Epithelial cell of proximal tubule (primary cell): ENCODE data around the gene PPIL3. TPM values are rescaled to one million over a fixed set of nuclear protein-coding genes. Genes with fewer than 3 reads are reported as not detected.

Source experiments
- DNase-seq: peaks from one replicate; pipeline ENCODE4 v3.0.0-alpha.2; 2011; ENCODE audit warnings: low read depth
- H3K4me3 ChIP-seq: 2 replicates; pipeline ENCODE4 v1.5.1; 2011; ENCODE audit warnings: low read depth, mild to moderate bottlenecking, low read length
- CTCF ChIP-seq: conservative IDR thresholded peaks from 2 replicates; pipeline ENCODE4 v1.5.1; 2012; ENCODE audit warnings: low read depth, mild to moderate bottlenecking, low read length
- total RNA-seq: library from RNA; depleted of rRNA; stranded (reverse); fragments of >200 nt; gene quantifications from 2 replicates; pipeline ENCODE4 v1.2.3, GENCODE V29; 2015

The PPIL3 gene
- total RNA-seq, 1 donor from 2014 or later, result 36.6 TPM

DNA sequence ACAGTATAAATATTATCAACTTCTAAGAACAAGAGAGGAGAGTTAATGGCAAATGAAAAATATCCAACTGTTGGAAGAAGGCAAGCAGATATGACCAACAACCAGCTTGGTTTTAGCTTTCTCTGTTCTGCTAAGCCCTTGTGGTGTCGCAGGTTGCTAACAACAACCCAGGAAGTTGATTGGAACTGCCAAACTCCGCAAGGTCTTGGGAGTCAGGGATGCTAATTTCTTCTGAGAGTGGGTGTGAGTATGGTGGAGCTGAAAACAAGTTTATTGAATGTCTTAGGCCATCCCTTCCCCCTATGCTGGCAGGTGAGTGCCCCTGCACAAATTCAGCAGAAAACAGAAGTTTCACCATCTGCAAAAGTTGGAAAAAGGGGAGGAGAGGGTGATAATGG is 59.6 kb downstream of the PPIL3 start:
- no peak overlapping the region for H3K4me3 ChIP-seq
- DNase-seq, result no peak
- TF ChIP-seq CTCF, result no peak

DNA sequence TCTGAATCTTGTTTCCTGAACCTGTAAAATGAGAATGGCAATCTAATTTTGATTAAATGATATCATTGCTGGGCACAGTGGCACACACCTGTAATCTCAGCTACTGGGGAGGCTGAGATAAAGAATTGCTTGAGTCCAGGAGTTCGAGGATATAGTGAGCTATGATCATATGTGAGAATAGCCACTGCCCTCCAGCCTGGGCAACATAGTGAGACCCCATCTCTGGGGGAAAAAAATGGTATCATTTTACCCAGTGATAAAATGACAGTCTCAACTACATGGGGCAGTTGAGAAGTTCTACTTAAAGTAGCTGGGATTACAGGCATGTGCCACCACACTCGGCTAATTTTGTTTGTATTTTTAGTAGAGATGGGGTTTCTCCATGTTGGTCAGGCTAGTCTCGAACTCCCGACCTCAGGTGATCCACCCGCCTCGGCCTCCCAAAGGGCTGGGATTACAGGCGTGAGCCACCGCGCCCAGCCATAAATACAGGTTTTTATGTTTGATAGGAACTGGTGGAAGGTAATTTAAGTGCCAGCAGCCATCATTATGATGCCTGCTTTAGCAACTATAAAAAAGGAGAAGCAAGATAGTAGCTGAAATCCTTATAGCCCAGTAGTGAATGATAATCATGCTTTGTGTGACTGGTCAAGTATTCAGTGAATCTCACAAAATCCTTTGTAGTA is 60.2 kb downstream of the PPIL3 start:
- TF ChIP-seq CTCF, result no peak
- no peak overlapping the region for H3K4me3 ChIP-seq
- no peak for DNase-seq

- no peak for DNase-seq
- TF ChIP-seq CTCF, result no peak
- no peak overlapping the region for H3K4me3 ChIP-seq
These were observed 60.8 kb downstream of the PPIL3 start for GRCh38 chr2:200828104-200828503.

DNA sequence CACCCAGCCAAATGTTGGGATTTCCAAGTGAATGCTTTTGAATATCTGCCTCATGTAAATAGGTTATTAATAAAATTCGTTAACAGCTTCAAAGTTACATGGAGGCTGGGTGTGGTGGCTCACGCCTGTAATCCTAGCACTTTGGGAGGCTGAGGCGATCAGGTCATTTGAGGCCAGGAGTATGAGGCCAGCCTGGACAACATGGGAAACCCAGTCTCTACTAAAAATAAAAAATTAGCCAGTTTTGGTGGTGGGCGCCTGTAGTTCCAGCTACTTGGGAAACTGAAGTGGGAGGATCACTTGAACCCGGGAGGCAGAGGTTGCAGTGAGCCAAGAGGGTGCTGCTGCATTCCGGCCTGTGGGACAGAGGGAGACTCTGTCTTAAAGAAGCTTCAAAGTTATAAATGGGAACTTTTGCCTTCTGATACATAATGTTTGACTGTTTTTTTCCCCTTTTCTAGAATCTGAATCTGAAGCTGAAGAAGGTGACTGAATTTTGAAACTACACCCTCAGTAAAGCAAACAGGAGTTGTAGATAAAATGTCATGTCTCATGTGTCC is 67.1 kb downstream of the PPIL3 start:
- DNase-seq, result no peak
- no peak overlapping the region for H3K4me3 ChIP-seq
- TF ChIP-seq CTCF, result no peak

Other genes starting within 250 kb of the PPIL3 start
- 594 and 699 TPM in 2 replicates for gene BZW1, start 77.2 kb downstream of the PPIL3 start, total RNA-seq
- 29.7 and 52.9 TPM in 2 replicates for gene CLK1, start 24.4 kb downstream of the PPIL3 start, total RNA-seq
- gene NIF3L1, start 294 bp upstream of the PPIL3 start, total RNA-seq, result 36.4 and 59.3 TPM in 2 replicates
- gene ORC2, start 74.6 kb upstream of the PPIL3 start, total RNA-seq, result 16.8 and 20.9 TPM in 2 replicates
- 2.1 and 4.1 TPM in 2 replicates for gene HYCC2, start 182.6 kb upstream of the PPIL3 start, total RNA-seq
- gene NDUFB3, start 182.9 kb upstream of the PPIL3 start, total RNA-seq, result 85.2 and 138 TPM in 2 replicates
- gene CFLAR, start 227.1 kb upstream of the PPIL3 start, total RNA-seq, result 56.2 and 103 TPM in 2 replicates